Brain microvascular endothelial cell (primary cell): ENCODE measurements around the gene PPP1R1B.

Experiments used
- DNase-seq: peaks from one replicate; pipeline ENCODE4 v3.0.0-alpha.2; 2020
- H3K27ac ChIP-seq: fragments of 250-450 bp; sonication (Bioruptor Pico); 2 replicates; pipeline ENCODE4 v1.5.1; 2020; ENCODE audit warnings: mild to moderate bottlenecking, moderate library complexity
- H3K27me3 ChIP-seq: fragments of 250-450 bp; sonication (Bioruptor Pico); replicated peaks from 2 replicates; pipeline ENCODE4 v1.5.1; 2020; ENCODE audit warnings: mild to moderate bottlenecking
- H3K36me3 ChIP-seq: fragments of 250-450 bp; sonication (Bioruptor Pico); replicated peaks from 2 replicates; pipeline ENCODE4 v1.5.1; 2020; ENCODE audit warnings: mild to moderate bottlenecking
- H3K4me3 ChIP-seq: 2 replicates; pipeline ENCODE4 v1.5.1; 2011; ENCODE audit warnings: low read depth, mild to moderate bottlenecking, control low read depth, low read length, moderate library complexity
- in situ Hi-C: cut with HindIII; loops from 2 replicates; pipeline ENCODE4 v1.10.0; 2017; ENCODE audit warnings: low sequenced_read_pairs, low pct_ligation_motif_present
- TF ChIP-seq, protein P1 (sequence below): IDR thresholded peaks from 2 replicates; pipeline ENCODE4 v1.5.1; 2011; ENCODE audit warnings: low read depth, mild to moderate bottlenecking, moderate library complexity, low read length, control low read depth, inconsistent platforms; ENCODE audit errors: missing control alignments

The PPP1R1B gene

DNA sequence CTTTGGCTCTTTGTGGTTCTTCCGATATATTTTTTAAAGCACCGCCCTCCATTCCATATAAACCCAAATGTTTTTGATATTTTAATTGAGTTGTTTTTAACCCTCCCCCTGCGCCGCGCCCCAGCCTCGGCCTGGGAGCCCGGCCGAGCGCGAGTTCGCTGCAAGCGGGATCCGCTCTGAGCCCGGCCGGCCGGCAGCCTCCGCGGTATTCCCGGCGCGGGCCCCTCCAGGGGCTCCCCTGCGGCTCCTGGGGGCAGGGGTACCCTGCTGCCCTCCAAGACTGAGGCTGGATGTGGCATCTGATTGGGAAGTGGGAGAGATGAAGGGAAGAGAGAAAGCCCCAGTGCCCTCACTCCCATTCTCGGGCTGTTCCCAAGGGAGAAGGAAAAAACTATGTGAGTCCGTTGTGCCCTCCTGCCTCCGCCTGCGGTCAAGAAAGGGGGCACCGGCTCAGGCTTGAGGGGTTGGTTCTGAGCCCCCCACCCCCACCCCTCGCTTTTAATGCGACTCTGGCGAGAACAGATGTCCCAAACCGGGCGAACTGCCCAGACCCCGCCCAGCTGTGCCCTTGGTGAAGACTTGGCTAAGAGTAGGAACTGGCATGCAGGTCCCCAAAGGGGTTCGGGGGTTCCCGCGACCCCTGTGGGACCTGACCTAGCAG, 27.6 kb upstream of the PPP1R1B start:
- TF ChIP-seq, protein P1, sequence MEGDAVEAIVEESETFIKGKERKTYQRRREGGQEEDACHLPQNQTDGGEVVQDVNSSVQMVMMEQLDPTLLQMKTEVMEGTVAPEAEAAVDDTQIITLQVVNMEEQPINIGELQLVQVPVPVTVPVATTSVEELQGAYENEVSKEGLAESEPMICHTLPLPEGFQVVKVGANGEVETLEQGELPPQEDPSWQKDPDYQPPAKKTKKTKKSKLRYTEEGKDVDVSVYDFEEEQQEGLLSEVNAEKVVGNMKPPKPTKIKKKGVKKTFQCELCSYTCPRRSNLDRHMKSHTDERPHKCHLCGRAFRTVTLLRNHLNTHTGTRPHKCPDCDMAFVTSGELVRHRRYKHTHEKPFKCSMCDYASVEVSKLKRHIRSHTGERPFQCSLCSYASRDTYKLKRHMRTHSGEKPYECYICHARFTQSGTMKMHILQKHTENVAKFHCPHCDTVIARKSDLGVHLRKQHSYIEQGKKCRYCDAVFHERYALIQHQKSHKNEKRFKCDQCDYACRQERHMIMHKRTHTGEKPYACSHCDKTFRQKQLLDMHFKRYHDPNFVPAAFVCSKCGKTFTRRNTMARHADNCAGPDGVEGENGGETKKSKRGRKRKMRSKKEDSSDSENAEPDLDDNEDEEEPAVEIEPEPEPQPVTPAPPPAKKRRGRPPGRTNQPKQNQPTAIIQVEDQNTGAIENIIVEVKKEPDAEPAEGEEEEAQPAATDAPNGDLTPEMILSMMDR: no peak
- in situ Hi-C loops: no loop called here
- no peak for DNase-seq
- no peak overlapping the region for H3K4me3 ChIP-seq
- no peak overlapping the region for H3K27ac ChIP-seq
- no peaks in the 10 kb centered on the region for H3K36me3 ChIP-seq
- peaks cover 96% of the 10 kb centered on the region for H3K27me3 ChIP-seq

DNA sequence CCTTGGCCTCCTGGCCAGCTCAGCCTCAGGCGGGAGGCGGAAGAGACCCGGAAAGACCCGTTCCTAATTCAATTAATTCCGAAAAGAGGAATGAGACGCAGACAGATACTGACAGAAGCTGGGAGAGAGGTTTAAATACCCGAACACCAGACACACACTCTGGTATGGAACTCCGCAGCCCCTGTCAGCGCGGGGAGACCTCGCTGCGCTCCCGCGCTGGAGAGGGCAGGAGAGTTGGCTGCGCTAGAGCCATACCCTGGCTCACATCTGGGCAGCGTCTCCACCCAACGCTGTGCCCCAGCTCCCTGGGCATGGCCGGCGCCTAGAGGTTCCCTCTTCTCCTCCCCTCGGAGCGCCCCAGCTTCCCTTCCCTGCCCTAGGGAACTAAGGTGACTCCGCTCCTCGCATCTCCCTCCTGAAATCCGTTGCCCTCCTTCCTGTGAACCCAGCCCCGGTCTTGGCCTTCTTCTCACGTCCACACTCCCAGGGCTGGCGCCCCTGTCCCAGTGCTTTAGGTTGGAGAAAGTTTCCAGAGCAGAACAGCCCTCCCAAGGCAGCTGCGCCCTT, 27.0 kb upstream of the PPP1R1B start:
- peaks cover 96% of the 10 kb centered on the region for H3K27me3 ChIP-seq
- no peak overlapping the region for H3K4me3 ChIP-seq
- TF ChIP-seq, protein P1: no peak
- no peaks in the 10 kb centered on the region for H3K36me3 ChIP-seq
- in situ Hi-C loops: no loop called here
- DNase-seq: no peak
- H3K27ac ChIP-seq: no peak overlapping the region

DNA sequence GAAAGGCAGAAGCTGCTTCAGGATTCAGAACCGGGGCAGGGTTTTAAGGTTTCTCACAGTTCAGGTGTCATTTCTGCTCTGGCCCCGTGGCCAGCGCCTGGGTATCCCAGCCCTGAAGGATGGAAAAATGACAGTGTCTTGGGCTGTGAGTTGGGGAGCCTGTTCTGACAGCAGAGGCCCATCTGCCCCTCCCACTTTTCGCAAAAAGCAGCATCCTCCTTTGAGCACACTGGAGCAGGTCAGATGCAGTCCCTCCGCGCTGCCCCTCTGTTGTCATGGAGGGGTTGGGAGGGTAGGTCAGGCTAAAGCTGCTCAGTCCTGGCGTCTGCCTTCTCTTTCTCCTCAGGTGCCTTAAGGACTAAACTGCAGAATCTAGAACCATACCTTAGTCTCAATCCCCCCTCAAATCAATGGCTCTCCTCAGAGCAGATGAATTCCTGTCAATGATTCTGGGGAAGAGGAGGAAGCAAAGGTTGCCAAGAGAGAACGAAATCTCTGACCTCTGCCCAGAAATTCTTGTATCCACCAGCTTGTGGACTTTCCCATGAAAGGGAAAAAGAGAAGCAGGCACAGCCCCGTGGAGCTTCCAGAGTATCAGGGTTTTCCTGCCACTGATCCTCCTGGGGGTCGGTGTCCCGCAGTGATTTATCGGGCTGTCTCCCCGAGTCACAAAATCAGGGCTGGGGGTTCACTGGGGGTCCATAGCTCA, 26.3 kb upstream of the PPP1R1B start:
- in situ Hi-C loops: no loop called here
- no peak overlapping the region for H3K27ac ChIP-seq
- TF ChIP-seq, protein P1: no peak
- no peaks in the 10 kb centered on the region for H3K36me3 ChIP-seq
- H3K27me3 ChIP-seq: peaks cover 96% of the 10 kb centered on the region
- H3K4me3 ChIP-seq: no peak overlapping the region
- DNase-seq: no peak

DNA sequence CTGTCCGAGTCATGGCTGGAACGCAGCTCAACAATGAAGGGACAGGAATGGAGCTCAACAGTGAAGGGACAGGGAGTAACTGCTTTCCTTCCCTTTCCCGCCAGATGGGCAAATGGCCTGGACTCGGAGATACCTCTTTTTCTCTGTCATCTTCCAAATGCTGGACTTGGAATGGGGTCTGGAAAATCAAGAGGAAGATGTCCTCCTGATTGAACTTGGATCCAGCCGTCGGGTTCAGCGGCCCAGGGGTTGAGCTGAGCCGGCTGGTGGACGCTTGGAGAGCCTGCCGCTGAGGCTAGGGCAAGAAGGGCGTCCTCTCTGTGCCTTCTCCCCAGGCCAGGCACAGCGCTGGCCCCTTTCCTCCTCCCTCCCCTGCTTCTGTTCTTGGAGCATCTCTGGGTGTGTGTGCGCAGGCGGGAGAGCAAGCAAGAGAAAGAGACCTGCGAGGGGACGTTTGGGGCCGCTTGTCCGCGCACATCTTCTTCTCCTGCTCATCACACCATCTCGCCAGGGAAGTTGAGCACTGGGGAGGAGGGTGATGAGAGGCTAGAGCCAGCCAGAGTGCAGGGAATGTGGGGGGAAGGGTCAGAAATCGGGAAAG, 25.7 kb upstream of the PPP1R1B start:
- TF ChIP-seq, protein P1: no peak
- Histone ChIP-seq H3K27me3 (peaks cover 96% of the 10 kb centered on the region), H3K36me3 (no peaks in the 10 kb centered on the region), H3K27ac (no peak overlapping the region), H3K4me3 (no peak overlapping the region)
- DNase-seq: no peak
- in situ Hi-C loops: no loop called here

DNA sequence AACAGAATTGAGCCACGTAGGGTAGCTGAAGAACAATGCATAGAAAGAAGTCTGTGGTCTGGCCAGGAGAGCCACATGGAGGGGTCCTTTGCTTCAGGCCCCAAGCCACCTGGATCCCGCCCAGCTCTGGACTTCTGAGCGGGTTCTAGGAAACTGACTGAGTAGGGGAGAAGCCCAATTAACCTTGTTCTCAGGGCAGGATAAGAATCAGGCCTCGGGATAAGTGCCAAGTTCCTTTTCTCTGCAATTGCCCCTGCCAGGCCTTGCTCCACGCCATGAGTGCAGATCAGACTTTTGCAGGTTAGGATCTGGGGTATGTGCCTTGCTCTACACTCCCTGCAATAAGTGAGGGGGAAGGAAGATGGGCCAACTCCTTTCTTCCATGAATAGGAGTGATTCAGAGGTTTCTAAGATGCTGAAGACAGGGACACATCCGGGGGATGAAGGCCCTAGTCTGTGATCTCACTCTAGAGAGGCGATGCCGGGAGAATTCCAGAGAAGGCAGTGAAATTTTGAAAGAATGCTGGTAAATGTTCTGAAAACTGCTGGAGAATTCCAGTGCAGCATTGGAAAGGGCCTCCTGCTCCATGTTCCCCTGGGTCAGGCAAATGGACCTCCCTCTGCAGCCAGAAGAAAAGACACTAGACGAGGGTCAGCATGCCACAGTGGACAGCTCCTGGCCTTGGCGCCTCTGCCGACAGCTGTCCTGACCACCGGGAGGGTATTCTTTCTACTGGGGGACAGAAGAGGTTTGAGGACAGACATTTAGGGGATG, 24.8 kb upstream of the PPP1R1B start:
- Histone ChIP-seq H3K27ac (no peak overlapping the region), H3K27me3 (peaks cover 96% of the 10 kb centered on the region), H3K36me3 (no peaks in the 10 kb centered on the region), H3K4me3 (no peak overlapping the region)
- in situ Hi-C loops: no loop called here
- TF ChIP-seq, protein P1: no peak
- no peak for DNase-seq
